Mammary microvascular endothelial cell (primary cell): ENCODE measurements around the gene CBLN2. TPM values are rescaled to one million over a fixed set of nuclear protein-coding genes. Genes with fewer than 3 reads are reported as not detected.

ENCODE experiments used
- total RNA-seq: library from RNA; depleted of rRNA; stranded (reverse); fragments of >200 nt; gene quantifications from 2 replicates; pipeline ENCODE4 v1.2.3, GENCODE V29; 2015

CBLN2 gene
- 0.10 TPM in 1 of 2 replicates, not detected in the other for total RNA-seq

DNA sequence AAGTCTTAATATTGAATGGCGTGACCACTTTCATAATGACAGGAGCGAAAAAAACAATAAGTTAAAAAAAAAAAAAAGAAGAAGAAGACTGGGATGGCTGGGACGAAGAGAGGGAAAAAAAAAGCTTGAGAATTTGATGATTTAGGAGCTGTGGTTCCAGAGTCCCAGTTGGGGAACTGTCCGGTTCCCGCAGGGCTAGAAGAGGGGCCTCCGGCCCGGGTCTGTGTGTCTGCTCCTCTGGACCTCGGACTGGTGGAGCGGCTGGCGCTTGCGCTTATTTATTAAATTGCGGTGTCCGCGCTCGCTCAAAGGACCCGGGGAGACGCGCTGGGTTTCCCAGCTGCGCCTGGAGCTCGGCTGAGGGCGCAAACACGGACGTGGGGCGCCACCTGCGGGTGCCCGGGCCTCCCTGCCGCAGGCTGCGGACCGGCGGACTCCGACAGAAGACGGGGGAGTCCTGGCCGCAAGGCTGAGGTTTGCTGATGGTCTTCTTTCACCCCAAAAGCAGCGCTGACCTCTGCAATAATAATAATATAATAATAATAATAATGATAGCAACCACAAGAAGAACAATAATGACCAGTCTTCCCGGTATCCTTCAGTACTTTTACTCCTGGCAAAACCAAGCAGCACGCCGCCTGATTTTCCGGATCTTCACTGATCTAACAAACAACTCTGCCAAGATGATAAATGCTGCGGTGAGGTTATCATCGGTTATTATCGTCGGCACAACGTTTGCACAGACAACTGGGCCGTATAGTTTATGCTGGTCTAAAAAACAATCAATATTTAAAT, at the start of gene CBLN2:
CBLN2 (minus strand) TSS at position 251 of the 795 bp plus-strand sequence. CDS start 2,182 bp downstream, outside the sequence.

